GM18909 (cell line): Measurements from ENCODE around the gene SND1.

Source experiments
- ATAC-seq: cut with Tn5 transposase; IDR thresholded peaks from one replicate; pipeline ENCODE4 v1.9.1; 2021; ENCODE audit warnings: mild to moderate bottlenecking; ENCODE audit not compliant: unreplicated experiment, poor library complexity

The SND1 gene

DNA sequence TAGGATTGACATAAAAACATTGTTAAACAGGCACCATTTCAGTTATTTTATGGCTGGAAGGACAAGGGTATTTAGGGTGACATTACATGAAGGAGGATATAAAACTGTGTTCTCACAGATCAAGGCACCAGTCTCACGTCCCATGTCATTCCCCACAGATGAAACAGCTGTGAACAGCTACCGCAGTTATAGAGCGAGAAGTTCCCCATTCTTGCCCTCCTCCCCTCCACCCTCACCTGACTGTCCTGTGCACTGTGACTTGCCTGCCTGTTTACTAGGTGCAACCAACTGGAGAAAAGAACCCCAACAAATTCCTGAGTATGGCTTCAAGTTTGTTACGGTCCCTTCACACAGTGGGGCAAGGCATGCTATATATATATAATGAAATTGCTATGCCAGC, 141.6 kb downstream of the SND1 start:
- no peak for ATAC-seq

DNA sequence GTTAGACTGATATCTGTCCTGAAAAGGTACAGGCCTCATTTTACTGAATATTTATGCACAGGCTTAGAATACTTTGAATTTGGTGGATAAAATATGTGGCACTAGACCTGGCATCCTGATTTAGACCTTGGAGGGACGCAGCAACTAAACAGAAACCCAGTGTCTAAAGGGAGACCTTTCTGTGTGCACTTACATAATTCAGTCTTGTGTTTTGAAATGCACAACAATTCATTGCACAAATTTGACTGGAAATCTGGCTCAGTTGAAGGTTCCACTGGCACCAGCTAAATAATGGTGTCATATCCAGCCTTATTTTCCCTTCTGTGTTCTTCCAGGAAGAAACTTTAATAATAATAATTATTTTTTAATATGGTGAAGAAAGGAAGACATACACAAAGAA, 142.1 kb downstream of the SND1 start:
- ATAC-seq: no peak

DNA sequence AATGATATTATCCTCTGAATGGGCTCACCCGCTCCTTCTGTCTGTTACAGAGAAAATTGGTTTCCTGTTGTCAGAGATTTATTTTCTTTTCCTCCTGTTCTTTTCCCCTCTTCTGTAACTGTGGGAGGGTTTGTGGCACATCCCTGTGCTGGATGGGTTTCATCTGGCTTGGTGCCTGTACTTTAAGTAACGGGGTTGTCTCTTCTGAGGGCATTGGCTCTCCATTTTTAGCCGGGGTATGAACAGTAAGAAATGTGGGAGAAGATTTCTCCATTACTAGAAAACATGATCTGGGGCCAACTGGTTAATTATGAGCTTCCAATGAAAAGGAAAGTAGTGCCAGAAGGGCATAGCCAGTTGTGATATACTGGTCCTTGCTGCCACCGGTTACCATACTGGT, 142.6 kb downstream of the SND1 start:
- no peak for ATAC-seq

DNA sequence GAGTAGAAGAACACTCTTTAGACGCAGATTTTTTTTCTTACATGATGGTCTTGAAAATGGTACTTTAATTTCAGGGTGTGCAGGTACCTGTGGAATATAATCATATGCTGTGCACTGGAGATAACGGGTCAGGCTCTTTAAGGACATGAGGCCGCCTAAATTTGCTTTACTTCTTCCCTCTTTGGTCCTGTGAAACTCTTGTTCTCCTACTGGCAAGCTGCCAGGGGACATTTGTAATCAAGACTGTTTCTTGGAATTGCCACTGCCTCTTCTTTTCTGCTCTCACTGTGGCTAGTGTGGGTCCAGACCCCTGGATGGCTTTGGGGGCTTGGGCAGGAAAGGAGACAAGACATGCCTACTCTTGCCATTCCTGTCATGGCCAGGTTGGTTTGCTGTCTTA, 146.0 kb downstream of the SND1 start:
- no peak for ATAC-seq

DNA sequence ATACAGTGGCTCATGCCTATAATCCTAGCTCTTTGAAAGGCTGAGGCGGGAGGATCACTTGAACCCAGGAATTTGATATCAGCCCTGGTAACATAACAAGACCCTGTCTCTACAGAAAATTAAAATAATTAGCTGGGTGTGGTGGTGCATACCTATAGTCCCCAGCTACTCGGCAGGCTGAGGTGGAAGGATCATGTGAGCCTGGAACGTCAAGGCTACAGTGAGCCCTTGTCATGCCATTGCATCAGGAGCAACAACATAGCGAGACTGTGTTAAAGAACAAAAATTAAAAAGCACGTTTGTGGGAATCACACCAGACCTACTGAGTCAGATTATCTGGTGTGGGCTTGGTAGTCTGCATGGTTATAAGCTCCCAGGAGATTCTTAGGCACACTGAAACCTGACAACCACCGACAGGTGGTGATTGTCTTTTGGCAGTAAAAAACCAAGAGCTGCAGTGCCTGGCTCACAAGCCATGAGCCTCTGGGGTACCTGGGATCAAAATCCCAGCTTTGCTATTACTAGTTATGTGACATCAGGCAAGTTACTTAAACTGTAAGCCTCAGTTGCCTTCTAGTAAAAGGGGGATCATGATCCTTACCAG, 146.9 kb downstream of the SND1 start:
- ATAC-seq: no peak

DNA sequence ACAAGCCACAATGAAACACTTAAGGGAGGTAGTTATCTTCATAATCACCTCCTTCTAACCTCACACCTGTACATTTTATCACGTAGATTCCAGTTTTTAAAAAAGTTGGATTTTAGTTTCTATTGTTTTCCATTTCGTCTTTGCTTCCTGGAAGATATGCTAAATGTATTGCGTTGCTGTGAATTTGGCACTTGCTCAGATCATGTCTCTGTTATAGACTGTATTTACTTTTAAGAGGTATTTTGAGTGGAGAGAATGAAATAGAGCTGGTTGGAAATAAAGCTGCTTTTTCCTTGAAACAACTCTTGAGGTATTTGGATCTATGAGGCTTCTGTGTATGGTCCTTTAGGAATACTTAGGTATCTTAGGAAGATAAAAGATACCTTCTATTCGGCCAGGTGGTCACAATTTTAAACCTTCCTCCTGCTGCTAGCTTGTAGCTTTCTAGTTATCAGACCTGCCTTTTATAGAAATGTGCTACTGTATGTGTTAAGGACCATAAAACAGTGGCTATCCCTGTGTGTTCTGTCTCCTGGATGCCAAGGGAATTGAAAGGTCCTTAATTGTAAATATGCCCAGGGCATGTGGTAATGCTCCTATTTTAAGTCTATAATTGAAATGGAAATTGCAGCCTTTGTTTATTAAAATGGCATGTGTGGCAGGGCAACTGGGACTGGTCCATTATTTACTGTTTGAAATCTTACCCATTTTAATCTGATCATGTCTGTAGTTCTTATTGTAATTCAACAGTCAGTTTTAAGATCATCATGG, 147.7 kb downstream of the SND1 start:
- no peak for ATAC-seq

DNA sequence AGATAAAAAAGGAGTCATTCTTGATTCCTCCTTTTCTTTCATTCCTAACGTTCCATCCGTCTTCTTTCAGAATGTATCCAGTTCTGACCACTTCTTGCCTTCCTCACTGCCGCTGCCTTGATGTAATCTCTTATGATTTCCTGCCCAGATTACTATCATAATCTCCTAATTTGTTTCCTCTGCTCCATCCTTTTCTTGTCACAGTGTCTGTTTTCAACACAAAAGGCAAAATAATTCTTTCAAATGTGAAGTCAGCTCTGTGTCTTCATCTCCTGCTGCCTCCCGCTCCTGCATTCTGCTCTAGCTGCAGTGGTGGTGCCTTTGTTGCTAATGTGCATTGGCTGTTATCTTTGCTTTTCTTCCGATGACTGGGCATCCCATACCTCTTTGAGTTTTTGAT, 150.9 kb downstream of the SND1 start:
- ATAC-seq: no peak

DNA sequence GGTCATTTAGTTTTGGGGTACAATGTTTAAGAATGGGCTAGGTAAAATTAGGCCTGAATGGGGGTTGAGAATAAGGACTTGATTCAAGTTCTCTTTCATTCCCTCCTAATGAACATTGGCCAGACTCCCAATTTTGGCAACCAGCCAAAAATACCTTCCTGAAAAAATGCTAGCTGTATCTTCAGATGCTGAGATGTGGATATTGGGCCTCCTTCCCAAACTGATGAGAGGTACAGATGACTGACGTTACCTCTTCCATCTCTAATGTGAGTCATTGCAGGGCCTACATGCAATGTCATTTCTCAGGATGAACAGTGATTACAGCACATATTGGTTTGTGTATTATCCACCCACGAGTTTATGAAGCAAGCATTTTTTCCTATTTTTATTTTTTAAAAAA, 151.6 kb downstream of the SND1 start:
- no peak for ATAC-seq

DNA sequence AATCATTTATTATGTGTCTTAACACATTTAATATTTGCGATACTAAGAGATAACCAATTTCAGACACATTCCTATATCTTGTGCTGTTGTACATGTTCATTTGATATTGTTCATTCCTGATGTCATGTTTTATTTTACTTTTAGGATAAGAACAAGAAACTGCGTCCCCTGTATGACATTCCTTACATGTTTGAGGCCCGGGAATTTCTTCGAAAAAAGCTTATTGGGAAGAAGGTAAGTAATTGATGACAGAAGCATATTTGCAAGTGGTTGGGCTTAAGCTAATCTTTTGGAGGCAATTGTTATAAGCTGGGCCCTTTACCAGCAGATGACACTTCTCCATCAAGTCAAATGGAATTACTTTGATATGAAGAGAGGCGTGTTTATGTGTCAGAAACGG, 155.3 kb downstream of the SND1 start:
- no peak for ATAC-seq

DNA sequence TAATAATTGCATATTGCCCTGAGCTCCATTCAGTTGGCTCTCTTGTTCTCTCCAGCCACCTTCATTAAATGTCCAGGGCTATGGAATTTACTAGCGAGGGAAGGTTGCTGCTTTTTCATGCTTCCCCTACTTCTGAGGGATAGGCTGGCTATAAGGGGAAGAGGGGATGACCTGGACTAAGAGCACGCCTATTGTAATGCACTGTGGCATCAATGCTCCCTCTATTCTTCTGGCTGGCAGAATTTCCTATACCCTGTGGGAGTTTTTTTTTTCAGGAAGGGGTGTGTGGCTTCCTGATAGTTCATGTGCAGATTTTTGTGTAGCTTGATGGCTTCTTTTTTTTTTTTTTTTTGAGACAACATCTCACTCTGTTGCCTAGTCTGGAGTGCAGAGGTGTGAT, 155.8 kb downstream of the SND1 start:
- ATAC-seq: no peak

DNA sequence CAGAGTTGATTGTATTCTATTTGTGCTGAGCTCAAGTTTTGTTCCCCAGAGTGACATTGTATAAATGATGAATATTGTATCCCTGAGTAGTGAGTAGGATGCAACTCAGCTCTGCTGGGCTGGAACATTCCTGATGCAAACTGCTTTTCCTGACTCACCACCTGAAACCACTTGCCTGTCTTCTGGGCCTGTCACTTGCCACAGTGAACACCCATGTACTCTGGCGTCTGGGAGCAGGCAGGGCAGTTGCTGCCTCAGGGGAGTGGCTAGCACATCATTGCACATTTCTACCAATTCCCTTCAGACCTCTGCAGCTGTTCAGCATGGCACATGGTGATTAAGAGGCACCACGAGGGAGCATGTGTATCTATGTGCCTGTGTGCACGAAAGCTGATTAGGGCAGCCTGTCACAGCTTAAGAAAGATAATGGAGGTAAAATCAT, 157.3 kb downstream of the SND1 start:
- no peak for ATAC-seq

DNA sequence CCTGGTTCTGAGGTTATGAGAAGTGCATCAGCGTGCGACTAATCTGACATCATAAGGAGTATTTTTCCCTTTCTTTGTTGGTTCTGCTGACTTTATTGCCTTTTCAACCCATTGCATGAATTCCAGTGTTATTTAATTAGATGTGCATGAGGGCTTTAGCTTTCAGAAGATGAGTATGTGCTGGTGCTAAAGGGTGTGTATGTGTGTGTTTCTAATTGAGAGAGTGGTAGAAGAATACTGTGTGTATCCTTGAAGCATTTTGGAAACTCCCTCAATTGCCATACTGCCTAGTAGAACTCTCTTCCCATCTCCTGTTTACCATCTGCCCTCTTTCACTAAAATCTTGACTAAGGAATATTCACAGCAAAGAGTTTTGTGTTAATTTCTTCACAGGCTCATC, 158.1 kb downstream of the SND1 start:
- no peak for ATAC-seq

DNA sequence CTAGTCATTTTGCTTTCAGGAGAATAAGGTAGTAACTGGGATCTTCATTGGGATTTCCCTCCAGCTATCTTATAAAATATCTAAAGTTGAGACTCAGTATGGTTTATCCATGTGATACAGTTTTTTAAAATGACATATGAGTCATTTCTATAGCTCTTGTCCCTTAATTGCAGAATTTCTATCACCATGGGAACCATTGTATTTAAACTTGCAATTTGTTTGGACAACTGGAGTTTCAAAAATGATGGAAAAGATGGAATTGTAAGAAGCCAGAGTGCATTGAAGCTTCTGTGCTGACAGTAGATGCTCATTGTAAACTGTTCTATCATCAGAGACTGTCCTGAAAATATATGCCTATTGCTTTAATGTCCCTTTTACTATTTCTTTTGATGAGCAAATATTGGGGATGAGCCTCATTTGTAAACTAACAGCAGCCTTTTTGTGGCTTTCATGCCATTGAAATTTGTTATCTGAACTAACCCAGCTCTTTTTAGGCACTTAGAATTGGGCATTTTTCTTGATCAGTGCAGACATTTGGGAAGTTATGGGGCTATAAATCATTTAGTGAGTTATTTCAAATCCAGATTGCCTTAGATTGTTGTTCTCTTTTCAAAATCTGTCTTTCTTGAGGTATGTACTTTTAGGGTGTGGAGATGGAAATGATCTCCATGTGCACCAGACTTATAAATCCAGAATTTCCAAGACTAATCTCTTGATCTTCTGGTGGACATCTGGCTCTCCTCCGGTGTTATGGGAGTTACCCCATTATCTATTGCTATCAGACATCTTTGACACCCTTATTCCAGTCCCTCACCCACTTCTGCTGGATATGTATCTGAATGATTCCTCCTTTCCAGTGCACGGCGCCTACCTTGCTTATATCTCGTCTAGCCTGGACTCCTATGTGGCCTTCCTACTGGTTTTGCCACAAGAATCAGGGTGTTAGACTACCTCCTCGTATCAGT, 159.0 kb downstream of the SND1 start:
- no peak for ATAC-seq

DNA sequence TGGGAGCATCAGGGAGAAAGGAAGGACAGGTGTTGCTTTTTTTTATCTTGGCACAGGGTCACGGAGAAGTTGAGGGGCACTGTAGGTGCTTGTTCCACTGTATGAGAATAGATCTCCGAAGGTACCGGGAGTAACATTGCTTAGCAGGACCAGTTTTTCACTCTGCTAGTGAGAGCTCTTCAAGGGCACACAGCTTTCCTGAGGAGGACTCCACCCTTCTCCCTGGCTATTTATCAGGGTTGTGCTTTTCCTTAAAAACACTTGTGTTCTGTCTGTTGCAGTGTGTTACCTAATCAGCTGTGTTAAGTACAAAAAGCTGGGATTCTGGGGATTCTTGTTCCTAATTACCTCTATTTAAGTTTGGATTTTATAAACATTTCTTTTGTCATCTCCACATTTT, 160.5 kb downstream of the SND1 start:
- ATAC-seq: no peak

DNA sequence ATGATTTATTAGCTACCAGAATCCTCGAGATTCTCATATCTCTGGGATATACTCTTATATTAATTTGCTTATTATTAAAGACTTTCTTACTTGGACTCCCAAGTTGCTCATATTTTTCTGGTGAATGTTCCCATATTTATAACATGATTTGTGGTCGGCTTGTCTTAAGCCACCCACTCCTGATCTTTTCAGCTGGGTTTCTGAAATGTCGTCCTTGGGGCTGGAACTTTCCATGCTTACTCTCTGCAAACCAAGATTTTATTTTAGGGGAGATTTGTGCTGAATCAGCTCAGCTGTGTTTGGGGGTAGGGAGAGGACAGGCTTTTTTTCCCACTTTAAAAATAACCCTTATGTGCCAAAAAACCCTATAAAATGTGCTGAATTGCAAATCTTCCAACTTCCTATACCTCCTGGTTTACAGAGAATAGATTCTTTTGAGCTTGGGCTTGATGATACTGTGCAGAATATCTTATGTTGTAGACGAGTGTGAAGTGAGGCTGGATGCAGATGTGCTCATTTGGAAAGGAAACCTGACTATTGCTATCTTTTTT, 162.1 kb downstream of the SND1 start:
- no peak for ATAC-seq

DNA sequence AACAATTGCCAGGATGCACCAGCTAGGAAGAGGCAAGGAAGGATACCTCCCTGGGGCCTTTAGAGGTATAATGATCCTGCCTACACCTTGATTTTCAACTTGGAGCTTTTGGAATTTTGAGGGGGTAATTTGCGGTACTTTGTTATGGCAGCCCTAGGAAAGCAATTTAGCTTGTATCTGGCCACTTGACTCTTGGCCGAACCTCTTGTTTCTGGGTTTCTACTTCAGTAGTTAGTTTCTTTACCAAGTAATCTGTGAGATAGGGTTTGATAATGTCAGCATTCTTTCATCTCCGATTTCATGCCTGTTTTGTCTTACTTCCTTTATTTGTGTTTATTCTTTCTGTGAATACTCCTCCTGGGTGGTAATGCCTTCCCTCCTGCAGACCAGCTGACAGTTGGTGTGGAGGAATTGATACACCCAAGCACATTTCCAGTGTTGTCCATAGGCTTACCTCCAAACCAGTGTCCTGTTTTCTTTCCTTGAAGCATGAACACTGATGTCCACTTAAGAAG, 163.7 kb downstream of the SND1 start:
- no peak for ATAC-seq

DNA sequence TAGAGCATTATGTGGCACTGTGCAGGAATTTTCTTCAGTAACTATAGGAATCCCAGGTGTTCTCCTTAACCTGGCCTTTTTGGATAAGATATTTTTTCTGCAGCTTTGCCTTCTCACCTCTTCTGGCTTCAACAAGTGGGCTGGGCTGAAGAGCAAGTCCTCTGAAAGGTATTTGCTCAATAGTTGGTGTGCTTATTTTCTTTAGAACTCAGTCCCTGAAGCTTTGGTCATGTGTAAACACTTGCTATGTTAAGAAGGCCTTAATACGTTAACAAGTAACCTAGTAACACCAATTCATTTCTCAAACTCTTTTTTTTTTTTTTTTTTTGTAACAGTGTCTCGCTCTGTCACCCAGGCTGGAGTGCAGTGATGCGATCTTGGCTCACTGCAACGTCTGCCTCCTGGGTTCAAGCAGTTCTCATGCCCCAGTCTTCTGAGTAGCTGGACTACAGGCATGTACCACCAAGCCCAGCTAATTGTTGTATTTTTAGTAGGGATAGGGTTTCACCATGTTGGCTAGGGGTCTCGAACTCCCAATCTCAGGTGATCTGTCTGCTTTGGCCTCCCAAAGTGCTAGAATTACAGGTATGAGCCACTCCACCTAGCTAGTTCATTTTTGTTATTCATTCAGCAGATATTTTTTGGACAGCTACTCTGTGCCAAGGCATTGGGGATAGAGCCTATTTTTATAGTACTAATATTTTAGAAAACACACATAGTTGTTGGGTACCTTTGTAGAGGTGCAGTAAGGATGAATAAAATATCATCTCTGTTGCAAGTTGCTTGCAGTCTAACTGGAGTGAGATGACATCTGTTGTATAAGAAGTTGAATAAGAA, 164.6 kb downstream of the SND1 start:
- ATAC-seq: no peak

DNA sequence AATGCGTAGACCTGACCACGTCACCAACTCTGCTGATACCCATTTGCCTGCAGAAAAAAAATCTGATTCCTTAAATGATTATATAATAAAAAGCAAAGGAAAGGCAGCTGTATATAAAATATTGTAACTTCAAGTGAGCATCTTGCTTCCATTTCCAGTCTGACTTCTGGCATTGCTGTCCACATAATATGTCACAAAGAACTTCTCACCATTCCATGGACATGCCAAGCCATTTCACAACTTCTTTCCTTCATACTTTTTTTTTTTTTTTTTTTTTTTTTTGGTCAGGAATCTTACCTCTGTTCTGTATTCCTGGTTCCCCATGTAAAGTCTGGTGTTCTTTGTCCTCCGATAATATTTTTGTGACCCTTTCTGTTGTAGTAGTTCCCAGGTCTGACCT, 165.5 kb downstream of the SND1 start:
- ATAC-seq: no peak

DNA sequence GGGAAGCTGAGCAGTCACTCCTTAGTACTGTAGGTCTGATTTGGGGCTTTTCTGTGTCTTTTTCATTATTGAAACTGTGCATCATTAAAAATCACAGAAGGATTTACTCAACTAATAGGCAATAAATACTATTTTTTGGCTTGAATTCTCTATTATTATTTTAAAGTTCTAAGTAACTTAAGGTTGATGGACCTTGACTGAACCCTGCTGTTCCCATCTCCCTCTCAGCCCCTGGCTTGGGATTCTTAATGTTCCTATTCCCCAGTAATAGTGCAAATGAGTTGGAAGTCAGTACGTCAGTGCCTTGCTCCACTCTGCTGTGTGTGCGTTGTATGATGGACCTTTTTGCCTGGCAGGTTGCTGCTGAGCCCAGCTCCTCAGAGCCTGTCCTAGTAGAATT, 166.3 kb downstream of the SND1 start:
- ATAC-seq: no peak
